Dendritic cell treated with granulocyte-macrophage colony-stimulating factor and Interleukin-4, amounts not matched to agents 40 ng/mL and 50 ng/mL, for 4 days (primary cell): ENCODE measurements around the gene RUNX2.
"Not testable (repeated sequence)": the region's sequence is repeated elsewhere in the genome, so short reads cannot be mapped to it uniquely, and the experiment has no call there.

Experiments
- H3K27ac Mint-ChIP-seq: one replicate; pipeline ENCODE4 v1.8.0; 2022; ENCODE audit warnings: mild to moderate bottlenecking, mixed read lengths
- H3K27me3 Mint-ChIP-seq: one replicate; pipeline ENCODE4 v1.8.0; 2022; ENCODE audit warnings: mild to moderate bottlenecking, mixed read lengths
- H3K36me3 Mint-ChIP-seq: one replicate; pipeline ENCODE4 v1.8.0; 2022; ENCODE audit warnings: low read depth, mixed read lengths
- H3K4me1 Mint-ChIP-seq: one replicate; pipeline ENCODE4 v1.8.0; 2022; ENCODE audit warnings: low read depth, mixed read lengths
- H3K4me3 Mint-ChIP-seq: one replicate; pipeline ENCODE4 v1.8.0; 2022; ENCODE audit warnings: mild to moderate bottlenecking, moderate library complexity, mixed read lengths
- H3K9me3 Mint-ChIP-seq: one replicate; pipeline ENCODE4 v1.8.0; 2022; ENCODE audit warnings: mixed read lengths
- intact Hi-C: fragments of 100-400 bp; cut with micrococcal nuclease; formaldehyde crosslinking; loops from one replicate; pipeline ENCODE4 v1.15.0; 2022

The RUNX2 gene

DNA sequence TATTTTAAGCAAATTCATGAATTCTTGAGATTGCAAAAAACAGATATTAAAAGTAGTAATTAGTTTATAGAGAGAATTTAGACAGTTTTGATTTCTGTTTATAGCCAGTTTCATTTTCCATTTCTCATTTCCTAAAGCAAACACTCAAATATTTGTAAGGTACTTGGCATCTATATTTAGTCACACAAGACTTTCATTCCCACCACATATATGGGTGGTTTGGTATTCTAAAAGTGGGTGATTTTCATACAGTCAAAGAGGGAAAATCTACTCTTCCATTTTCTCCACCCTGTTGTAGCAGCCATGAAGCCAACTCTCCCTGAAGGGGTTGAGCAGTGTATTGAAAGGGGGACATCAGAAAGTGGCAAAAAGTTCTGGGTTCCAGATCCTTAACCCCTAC lies 230.7 kb downstream of the RUNX2 start:
- Mint-ChIP-seq H3K27me3 (no peaks in the 10 kb centered on the region), H3K4me1 (no peaks in the 10 kb centered on the region), H3K9me3 (no peaks in the 10 kb centered on the region), H3K36me3 (no peaks in the 10 kb centered on the region), H3K4me3 (no peak overlapping the region), H3K27ac (no peak overlapping the region)
- intact Hi-C loops = no loop called here

GRCh38 chr6:45560321-45560820 lies 232.2 kb downstream of the RUNX2 start:
- H3K4me3 Mint-ChIP-seq, H3K9me3 Mint-ChIP-seq, H3K27me3 Mint-ChIP-seq, H3K36me3 Mint-ChIP-seq, intact Hi-C loops, H3K27ac Mint-ChIP-seq, H3K4me1 Mint-ChIP-seq: not testable (repeated sequence)

- intact Hi-C loops = no loop called here
- no peaks in the 10 kb centered on the region for H3K27me3 Mint-ChIP-seq
- no peaks in the 10 kb centered on the region for H3K9me3 Mint-ChIP-seq
- no peaks in the 10 kb centered on the region for H3K36me3 Mint-ChIP-seq
- no peak overlapping the region for H3K4me3 Mint-ChIP-seq
- H3K4me1 Mint-ChIP-seq = no peaks in the 10 kb centered on the region
- H3K27ac Mint-ChIP-seq = no peak overlapping the region
Measured at GRCh38 chr6:45562171-45562570, 234.0 kb downstream of the RUNX2 start.

DNA sequence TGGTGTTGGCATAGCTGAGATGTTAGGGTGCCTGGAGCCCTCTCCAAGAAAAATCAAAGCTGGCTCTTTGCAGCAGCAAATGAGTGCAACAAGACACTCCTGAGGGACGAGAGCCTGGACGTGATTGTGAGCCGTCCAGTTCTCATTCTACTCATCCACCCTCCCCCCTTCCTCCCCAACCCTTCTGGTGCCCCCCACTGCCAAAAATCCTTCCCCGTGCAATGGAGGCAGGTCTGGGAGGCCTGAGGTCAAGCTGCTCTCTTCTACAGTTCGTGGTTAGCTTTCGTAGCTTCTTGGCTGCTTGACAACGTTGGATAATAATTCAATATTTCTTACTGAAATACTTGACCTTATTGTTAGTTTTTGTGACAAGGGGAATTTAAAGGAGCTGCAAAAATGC lies 234.9 kb downstream of the RUNX2 start:
- no peaks in the 10 kb centered on the region for H3K9me3 Mint-ChIP-seq
- no peak overlapping the region for H3K4me3 Mint-ChIP-seq
- no peak overlapping the region for H3K27ac Mint-ChIP-seq
- no peaks in the 10 kb centered on the region for H3K27me3 Mint-ChIP-seq
- no peaks in the 10 kb centered on the region for H3K36me3 Mint-ChIP-seq
- intact Hi-C loops = no loop called here
- H3K4me1 Mint-ChIP-seq = no peaks in the 10 kb centered on the region

DNA sequence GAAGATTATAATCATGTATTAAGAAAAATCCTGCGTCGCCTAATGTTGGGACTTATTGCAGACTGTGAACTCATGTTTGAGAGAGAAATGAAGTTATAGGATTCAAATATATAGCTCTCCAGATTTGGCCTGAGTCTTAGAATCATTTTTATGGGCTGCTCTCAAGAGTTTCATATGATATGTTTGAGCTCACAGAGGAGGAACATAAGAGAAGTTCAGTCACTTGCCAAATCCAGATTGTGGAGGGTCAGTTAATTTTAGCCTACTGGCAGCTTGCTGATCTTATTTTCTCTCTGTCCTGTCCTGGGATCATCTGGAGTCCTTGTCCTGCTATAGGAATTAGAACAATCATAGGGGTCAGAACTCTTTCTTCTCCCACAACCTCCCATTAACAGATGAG lies 235.7 kb downstream of the RUNX2 start:
- intact Hi-C loops = no loop called here
- Mint-ChIP-seq H3K4me3 (no peak overlapping the region), H3K27me3 (no peaks in the 10 kb centered on the region), H3K36me3 (no peaks in the 10 kb centered on the region), H3K4me1 (no peaks in the 10 kb centered on the region), H3K9me3 (no peaks in the 10 kb centered on the region), H3K27ac (no peak overlapping the region)

GRCh38 chr6:45566882-45567281 lies 238.8 kb downstream of the RUNX2 start:
- H3K4me3 Mint-ChIP-seq = no peak overlapping the region
- no peaks in the 10 kb centered on the region for H3K36me3 Mint-ChIP-seq
- intact Hi-C loops = no loop called here
- no peaks in the 10 kb centered on the region for H3K27me3 Mint-ChIP-seq
- H3K4me1 Mint-ChIP-seq = no peaks in the 10 kb centered on the region
- no peak overlapping the region for H3K27ac Mint-ChIP-seq
- no peaks in the 10 kb centered on the region for H3K9me3 Mint-ChIP-seq

GRCh38 chr6:45567879-45568278 lies 239.7 kb downstream of the RUNX2 start:
- H3K9me3 Mint-ChIP-seq = no peaks in the 10 kb centered on the region
- H3K4me1 Mint-ChIP-seq = no peaks in the 10 kb centered on the region
- no peak overlapping the region for H3K27ac Mint-ChIP-seq
- no peaks in the 10 kb centered on the region for H3K27me3 Mint-ChIP-seq
- H3K4me3 Mint-ChIP-seq = no peak overlapping the region
- no peaks in the 10 kb centered on the region for H3K36me3 Mint-ChIP-seq
- intact Hi-C loops = no loop called here

- intact Hi-C loops = no loop called here
- H3K27me3 Mint-ChIP-seq = no peaks in the 10 kb centered on the region
- no peak overlapping the region for H3K27ac Mint-ChIP-seq
- no peaks in the 10 kb centered on the region for H3K4me1 Mint-ChIP-seq
- H3K4me3 Mint-ChIP-seq = no peak overlapping the region
- no peaks in the 10 kb centered on the region for H3K36me3 Mint-ChIP-seq
- no peaks in the 10 kb centered on the region for H3K9me3 Mint-ChIP-seq
Measured at GRCh38 chr6:45568626-45569025, 240.5 kb downstream of the RUNX2 start.

DNA sequence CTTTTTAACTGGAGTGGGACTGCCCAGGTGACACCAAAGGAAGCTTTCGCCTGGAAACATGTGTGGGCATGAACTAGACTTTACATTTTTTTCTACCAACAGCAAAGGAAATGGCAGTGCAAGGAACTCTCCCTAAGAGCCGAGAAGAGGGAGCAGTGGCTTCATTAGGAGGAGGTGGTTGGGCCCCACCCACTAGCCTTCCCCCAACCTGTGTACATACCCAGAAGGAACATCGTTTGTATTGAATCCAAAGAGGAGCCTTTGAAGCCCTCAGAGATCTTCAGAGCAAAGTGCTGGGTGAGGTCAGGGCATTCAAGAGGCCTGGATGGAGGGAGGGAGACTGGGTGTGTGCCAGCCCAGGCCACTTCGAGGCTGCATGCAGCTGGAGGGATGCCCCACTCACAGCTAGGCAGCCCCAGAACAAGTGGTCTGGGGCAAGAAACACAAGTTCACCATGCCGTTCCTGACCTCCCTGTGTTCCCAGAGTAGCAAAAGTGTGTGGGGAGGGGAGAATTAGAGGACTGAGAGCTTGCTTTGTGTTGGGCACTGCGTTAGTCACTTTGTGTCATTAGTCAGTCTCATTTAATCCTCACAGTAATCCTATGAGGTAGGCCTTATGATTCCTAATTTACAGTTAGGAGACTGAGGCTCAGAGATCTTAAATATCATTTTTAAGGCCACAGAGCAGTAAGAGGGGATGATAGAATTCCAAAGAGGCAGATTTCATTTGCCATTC lies 241.2 kb downstream of the RUNX2 start:
- peaks cover 5% of the 10 kb centered on the region for H3K4me1 Mint-ChIP-seq
- no peak overlapping the region for H3K4me3 Mint-ChIP-seq
- H3K27me3 Mint-ChIP-seq = no peaks in the 10 kb centered on the region
- intact Hi-C loops = no loop called here
- no peaks in the 10 kb centered on the region for H3K36me3 Mint-ChIP-seq
- no peaks in the 10 kb centered on the region for H3K9me3 Mint-ChIP-seq
- no peak overlapping the region for H3K27ac Mint-ChIP-seq

DNA sequence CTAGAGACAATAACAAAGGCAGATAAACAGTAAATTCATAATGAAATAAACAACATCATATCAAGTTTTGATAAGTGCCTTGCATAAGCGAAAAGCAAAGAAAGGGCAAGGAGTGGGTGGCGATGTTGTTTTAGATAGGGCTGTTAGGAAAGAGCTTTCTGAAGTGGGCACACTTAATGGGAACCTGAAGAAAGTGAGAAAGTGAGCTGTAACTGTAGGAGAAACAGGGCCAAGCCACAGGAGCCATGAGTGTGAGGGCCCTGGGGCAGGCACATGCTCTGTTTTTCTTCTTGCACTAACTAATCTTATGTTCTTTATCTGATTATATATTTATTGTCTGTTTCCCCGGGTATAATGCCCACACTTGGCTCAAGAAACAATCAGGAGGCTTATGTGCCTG lies 243.0 kb downstream of the RUNX2 start:
- Mint-ChIP-seq H3K4me3 (no peak overlapping the region), H3K36me3 (no peaks in the 10 kb centered on the region), H3K9me3 (no peaks in the 10 kb centered on the region), H3K4me1 (peaks cover 9% of the 10 kb centered on the region), H3K27ac (no peak overlapping the region), H3K27me3 (no peaks in the 10 kb centered on the region)
- intact Hi-C loops = no loop called here

DNA sequence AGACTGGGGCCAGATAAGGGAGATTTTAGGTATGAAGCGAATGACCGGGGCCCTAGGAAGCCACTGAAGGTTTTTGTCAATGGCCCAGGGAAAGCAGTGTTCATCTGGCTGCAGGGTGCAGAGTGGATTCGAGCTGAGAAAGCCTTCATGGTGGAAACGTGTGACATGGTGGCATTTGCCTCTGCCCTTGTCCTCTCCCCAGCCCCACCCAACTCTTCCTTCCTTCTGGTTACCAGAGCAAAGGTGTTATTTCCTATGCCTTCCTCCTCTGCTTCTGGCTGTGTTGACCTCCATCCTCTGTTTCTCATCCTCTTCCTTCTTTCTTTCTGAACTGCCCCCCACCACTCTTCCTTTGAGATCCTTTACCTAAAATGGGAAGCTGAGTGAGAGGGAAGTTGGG lies 244.7 kb downstream of the RUNX2 start:
- Mint-ChIP-seq H3K36me3 (no peaks in the 10 kb centered on the region), H3K27me3 (no peaks in the 10 kb centered on the region), H3K4me1 (peaks cover 9% of the 10 kb centered on the region), H3K27ac (no peak overlapping the region), H3K9me3 (no peaks in the 10 kb centered on the region), H3K4me3 (no peak overlapping the region)
- intact Hi-C loops = no loop called here

- H3K4me1 Mint-ChIP-seq = peaks cover 9% of the 10 kb centered on the region
- no peak overlapping the region for H3K27ac Mint-ChIP-seq
- intact Hi-C loops = no loop called here
- no peaks in the 10 kb centered on the region for H3K36me3 Mint-ChIP-seq
- H3K9me3 Mint-ChIP-seq = no peaks in the 10 kb centered on the region
- H3K27me3 Mint-ChIP-seq = no peaks in the 10 kb centered on the region
- no peak overlapping the region for H3K4me3 Mint-ChIP-seq
Measured at GRCh38 chr6:45574014-45574461, 245.9 kb downstream of the RUNX2 start.

- H3K27ac Mint-ChIP-seq = no peak overlapping the region
- no peaks in the 10 kb centered on the region for H3K27me3 Mint-ChIP-seq
- no peaks in the 10 kb centered on the region for H3K36me3 Mint-ChIP-seq
- peaks cover 9% of the 10 kb centered on the region for H3K4me1 Mint-ChIP-seq
- H3K4me3 Mint-ChIP-seq = no peak overlapping the region
- no peaks in the 10 kb centered on the region for H3K9me3 Mint-ChIP-seq
- intact Hi-C loops = no loop called here
Measured at GRCh38 chr6:45574885-45575284, 246.8 kb downstream of the RUNX2 start.

GRCh38 chr6:45576648-45577624 lies 248.8 kb downstream of the RUNX2 start:
- Mint-ChIP-seq H3K27me3 (no peaks in the 10 kb centered on the region), H3K27ac (no peak overlapping the region), H3K4me1 (peaks cover 9% of the 10 kb centered on the region), H3K4me3 (no peak overlapping the region), H3K9me3 (no peaks in the 10 kb centered on the region), H3K36me3 (no peaks in the 10 kb centered on the region)
- intact Hi-C loops = no loop called here
